Endothelial cell of umbilical vein (primary cell): ENCODE measurements around the gene PIK3CG. TPM values are rescaled to one million over a fixed set of nuclear protein-coding genes. Genes with fewer than 3 reads are reported as not detected.

ENCODE experiments used
- BruUV-seq: library from RNA; stranded (reverse); fragments of 400-500 nt; replicated peaks from 2 replicates; lab custom pipeline; 2021; lab: Mats Ljungman, UMichigan
- CTCF ChIA-PET: fragments of 300-600, 350-600 bp; sonication (Branson Sonifier 250); formaldehyde crosslinking; loops from one replicate; lab custom pipeline; 2021; ENCODE audit warnings: antibody characterized with exemption, inconsistent platforms; lab: Charles Lee
- POLR2A ChIA-PET: fragments of 300-600, 350-600 bp; sonication (Branson Sonifier 250); formaldehyde crosslinking; loops from one replicate; lab custom pipeline; 2021; ENCODE audit warnings: antibody characterized with exemption, inconsistent platforms; lab: Charles Lee
- DNase-seq: peaks from one replicate; pipeline ENCODE4 v3.0.0-alpha.2; 2011; ENCODE audit warnings: low read depth, low spot score
- FAIRE-seq: peaks from 2 replicates; lab custom pipeline; 2011; peaks lifted over from hg19 to GRCh38; lab: Jason Lieb, UNC
- H2AFZ ChIP-seq: 2 replicates; pipeline ENCODE4 v1.6.0; 2012; ENCODE audit warnings: low read depth, low read length, control low read depth, inconsistent platforms
- H3K27ac ChIP-seq: 2 replicates; pipeline ENCODE4 v1.5.1; 2011; ENCODE audit warnings: low read depth, mild to moderate bottlenecking, control low read depth, low read length, moderate library complexity; ENCODE audit not compliant: insufficient read depth
- H3K27me3 ChIP-seq, 2 experiments: 2 replicates each; pipeline versions ENCODE4 v1.6.0 to v1.6.1; 2011; ENCODE audit warnings: low read length in 2 of 2, mixed read lengths in 1 of 2; ENCODE audit not compliant: control insufficient read depth in 2 of 2, insufficient read depth in 2 of 2
- H3K36me3 ChIP-seq, 2 experiments: 2 replicates in 1 of 2; 3 replicates in 1 of 2; pipeline ENCODE4 v1.5.1; 2011; ENCODE audit warnings: low read length in 2 of 2, mild to moderate bottlenecking in 1 of 2, moderate library complexity in 1 of 2; ENCODE audit not compliant: control insufficient read depth in 2 of 2, insufficient read depth in 2 of 2; ENCODE audit errors: extremely low read depth in 1 of 2
- H3K4me1 ChIP-seq: 3 replicates; pipeline ENCODE4 v1.5.1; 2011; ENCODE audit warnings: mild to moderate bottlenecking, low read length; ENCODE audit not compliant: control insufficient read depth, insufficient read depth; ENCODE audit errors: extremely low read depth
- H3K4me2 ChIP-seq: 2 replicates; pipeline ENCODE4 v1.6.1; 2011; ENCODE audit warnings: low read length, control low read depth, mixed read lengths; ENCODE audit not compliant: insufficient read depth
- H3K4me3 ChIP-seq, 3 experiments: fragments of 200-600 bp in 1 of 3; sonication (generic), shearing (Covaris generic) in 1 of 3; replicated peaks in 1 of 3; 2 replicates each; pipeline ENCODE4 v1.5.1; 2011 to 2016; ENCODE audit warnings: control low read depth in 3 of 3, low read length in 3 of 3, mild to moderate bottlenecking in 2 of 3, inconsistent platforms in 1 of 3, low read depth in 1 of 3, moderate library complexity in 1 of 3; ENCODE audit not compliant: insufficient read depth in 1 of 3
- H3K79me2 ChIP-seq: 2 replicates; pipeline ENCODE4 v1.6.0; 2012; ENCODE audit warnings: low read length, inconsistent platforms; ENCODE audit not compliant: control insufficient read depth, insufficient read depth
- H3K9ac ChIP-seq: replicated peaks from 2 replicates; pipeline ENCODE3; 2011; ENCODE audit warnings: low read length, control low read depth; ENCODE audit not compliant: insufficient read depth; ENCODE audit errors: extremely low read depth
- H3K9me1 ChIP-seq: replicated peaks from 3 replicates; pipeline ENCODE4 v1.6.0; 2011; ENCODE audit warnings: mild to moderate bottlenecking, low read length; ENCODE audit not compliant: control insufficient read depth, insufficient read depth; ENCODE audit errors: extremely low read depth
- H3K9me3 ChIP-seq: replicated peaks from 2 replicates; pipeline ENCODE4 v1.5.1; 2012; ENCODE audit warnings: low read length, inconsistent platforms; ENCODE audit not compliant: control insufficient read depth, insufficient read depth
- H4K20me1 ChIP-seq: replicated peaks from 2 replicates; pipeline ENCODE3; 2011; ENCODE audit warnings: mild to moderate bottlenecking, low read length; ENCODE audit not compliant: control insufficient read depth, insufficient read depth; ENCODE audit errors: extremely low read depth
- CTCF ChIP-seq, 2 donors: IDR thresholded peaks; 1 replicate in 1 of 2; 2 replicates in 1 of 2; pipeline ENCODE4 v1.5.1; 2011; ENCODE audit warnings: low read length in 2 of 2, mild to moderate bottlenecking in 2 of 2, moderate library complexity in 2 of 2, control low read depth in 1 of 2, inconsistent platforms in 1 of 2, low read depth in 1 of 2; ENCODE audit not compliant: insufficient read depth in 1 of 2; ENCODE audit errors: extremely low read depth in 1 of 2
- EZH2 ChIP-seq: IDR thresholded peaks from 2 replicates; pipeline ENCODE4 v1.6.1; 2012; ENCODE audit warnings: borderline replicate concordance, low read depth, mild to moderate bottlenecking, moderate library complexity, low read length, inconsistent platforms; ENCODE audit not compliant: severe bottlenecking
- FOS ChIP-seq: IDR thresholded peaks from 2 replicates; pipeline ENCODE4 v1.6.1; 2011; ENCODE audit warnings: mild to moderate bottlenecking, low read length, moderate library complexity, borderline replicate concordance; ENCODE audit not compliant: insufficient read depth
- GATA2 ChIP-seq: IDR thresholded peaks from 2 replicates; pipeline ENCODE4 v1.7.0; 2011; ENCODE audit warnings: low read depth, mild to moderate bottlenecking, moderate library complexity, mixed read lengths, low read length; ENCODE audit not compliant: insufficient read length, insufficient read depth
- JUN ChIP-seq: IDR thresholded peaks from 2 replicates; pipeline ENCODE4 v1.6.1; 2011; ENCODE audit warnings: borderline replicate concordance, low read depth; ENCODE audit not compliant: insufficient read length, insufficient read depth
- MAX ChIP-seq: IDR thresholded peaks from 2 replicates; pipeline ENCODE4 v1.6.1; 2011; ENCODE audit not compliant: insufficient read depth, insufficient read length
- MYC ChIP-seq: IDR thresholded peaks from one replicate; pipeline ENCODE4 v1.6.1; 2011; ENCODE audit warnings: mild to moderate bottlenecking, low read depth, low read length
- POLR2A ChIP-seq: IDR thresholded peaks from 2 replicates; pipeline ENCODE4 v1.6.1; 2012; ENCODE audit warnings: low read depth, mild to moderate bottlenecking, control low read depth, low read length
- POLR2AphosphoS5 ChIP-seq: IDR thresholded peaks from 2 replicates; pipeline ENCODE4 v1.6.1; 2012; ENCODE audit warnings: low read depth, mild to moderate bottlenecking, control low read depth, low read length, moderate library complexity; ENCODE audit not compliant: insufficient read depth
- dilution Hi-C: fragments of 300-500 bp; cut with MboI; formaldehyde crosslinking; loops from one replicate; pipeline ENCODE4 v1.15.0; 2019; ENCODE audit warnings: low sequenced_read_pairs; ENCODE audit not compliant: extremely low pct_ligation_motif_present
- intact Hi-C: fragments of 100-400 bp; cut with micrococcal nuclease; formaldehyde crosslinking; loops from one replicate; pipeline ENCODE4 v1.10.0; 2022
- polyA plus RNA-seq, 4 experiments: library from polyadenylated mRNA; depleted of rRNA in 3 of 4; stranded (reverse) in 3 of 4; unstranded in 1 of 4; fragments of >200 nt; gene quantifications; 2 replicates each; pipeline versions ENCODE4 v1.2.1 to v1.2.3, GENCODE V29; 2011 to 2012; ENCODE audit warnings: missing spikeins in 1 of 4
- total RNA-seq: library from RNA; stranded (reverse); gene quantifications from 2 replicates; pipeline ENCODE4 v1.2.3, GENCODE V29; 2021

PIK3CG gene
- total and polyA plus RNA-seq, 2 donors (not counting 3 experiments of a cell fraction or from before 2014, with no cell fraction given): 1.2 to 6.2 TPM

- Histone ChIP-seq H3K9me3 (no peaks in the 10 kb centered on the region), H3K36me3 (no peaks in the 10 kb centered on the region), H3K4me1 (no peaks in the 10 kb centered on the region), H3K4me2 (no peak overlapping the region), H2AFZ (no peak overlapping the region), H3K27me3 (peaks cover 24% of the 10 kb centered on the region in 2 experiments), H3K79me2 (no peaks in the 10 kb centered on the region), H3K9me1 (no peaks in the 10 kb centered on the region), H3K4me3 (no peak overlapping the region), H4K20me1 (no peaks in the 10 kb centered on the region), H3K9ac (no peak overlapping the region), H3K27ac (no peak overlapping the region)
- ChIA-PET CTCF (no interaction called here), POLR2A (no interaction called here)
- dilution Hi-C loops: no loop called here
- no peak for FAIRE-seq
- DNase-seq: no peak
- BruUV-seq: no TSS peak
- TF ChIP-seq FOS: no peak
- intact Hi-C loops: no loop called here
Measured at GRCh38 chr7:106844279-106844997, 20.6 kb upstream of the PIK3CG start.

- dilution Hi-C loops: no loop called here
- H4K20me1 ChIP-seq: no peaks in the 10 kb centered on the region
- H3K4me2 ChIP-seq: no peak overlapping the region
- TF ChIP-seq POLR2A (no peak), EZH2 (no peak), GATA2 (no peak), POLR2AphosphoS5 (no peak), JUN (no peak), MAX (no peak), MYC (no peak), CTCF (IDR thresholded peaks at IDR 0.05; ENCODE audit: extremely low read depth in 1 of 2, insufficient read depth in 1 of 2, low read depth in 1 of 2, low read length in 2 of 2) (no peak), FOS (no peak)
- H3K9me1 ChIP-seq: no peaks in the 10 kb centered on the region
- FAIRE-seq (no peak), DNase-seq (no peak)
- no peak overlapping the region for H3K9ac ChIP-seq
- H3K27me3 ChIP-seq: peaks cover 24 to 25% of the 10 kb centered on the region in 2 experiments
- no peaks in the 10 kb centered on the region for H3K9me3 ChIP-seq
- H3K4me3 ChIP-seq: no peak overlapping the region
- ChIA-PET POLR2A (no interaction called here), CTCF (interaction anchor here (1.1 kb wide), 1 partner anchor 17 kb away, joined by 3 read pairs; the partner anchor contains the start of gene PIK3CG)
- H3K36me3 ChIP-seq: no peaks in the 10 kb centered on the region
- H3K79me2 ChIP-seq: no peaks in the 10 kb centered on the region
- BruUV-seq: no TSS peak
- intact Hi-C loops: no loop called here
- no peak overlapping the region for H3K27ac ChIP-seq
- H3K4me1 ChIP-seq: no peaks in the 10 kb centered on the region
- no peak overlapping the region for H2AFZ ChIP-seq
Measured at GRCh38 chr7:106848049-106848448, 17.0 kb upstream of the PIK3CG start.
